ENCODE measurements around the gene DDI2.

Gene DDI2

GRCh38 chr1:15674386-15675159 lies 57.3 kb downstream of the DDI2 start:
- no peak overlapping the region for H3K27ac ChIP-seq
- TF ChIP-seq ZFX (IDR thresholded peaks at IDR 0.05), result no peak
- TF ChIP-seq, protein P1, sequence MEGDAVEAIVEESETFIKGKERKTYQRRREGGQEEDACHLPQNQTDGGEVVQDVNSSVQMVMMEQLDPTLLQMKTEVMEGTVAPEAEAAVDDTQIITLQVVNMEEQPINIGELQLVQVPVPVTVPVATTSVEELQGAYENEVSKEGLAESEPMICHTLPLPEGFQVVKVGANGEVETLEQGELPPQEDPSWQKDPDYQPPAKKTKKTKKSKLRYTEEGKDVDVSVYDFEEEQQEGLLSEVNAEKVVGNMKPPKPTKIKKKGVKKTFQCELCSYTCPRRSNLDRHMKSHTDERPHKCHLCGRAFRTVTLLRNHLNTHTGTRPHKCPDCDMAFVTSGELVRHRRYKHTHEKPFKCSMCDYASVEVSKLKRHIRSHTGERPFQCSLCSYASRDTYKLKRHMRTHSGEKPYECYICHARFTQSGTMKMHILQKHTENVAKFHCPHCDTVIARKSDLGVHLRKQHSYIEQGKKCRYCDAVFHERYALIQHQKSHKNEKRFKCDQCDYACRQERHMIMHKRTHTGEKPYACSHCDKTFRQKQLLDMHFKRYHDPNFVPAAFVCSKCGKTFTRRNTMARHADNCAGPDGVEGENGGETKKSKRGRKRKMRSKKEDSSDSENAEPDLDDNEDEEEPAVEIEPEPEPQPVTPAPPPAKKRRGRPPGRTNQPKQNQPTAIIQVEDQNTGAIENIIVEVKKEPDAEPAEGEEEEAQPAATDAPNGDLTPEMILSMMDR (conservative IDR thresholded peaks at IDR 0.05), result no peak

- no peak for TF ChIP-seq ZFX (IDR thresholded peaks at IDR 0.05)
- TF ChIP-seq, protein P1 (conservative IDR thresholded peaks at IDR 0.05), result no peak
- no peak overlapping the region for H3K27ac ChIP-seq
These were observed 58.8 kb downstream of the DDI2 start for GRCh38 chr1:15676010-15676409.

DNA sequence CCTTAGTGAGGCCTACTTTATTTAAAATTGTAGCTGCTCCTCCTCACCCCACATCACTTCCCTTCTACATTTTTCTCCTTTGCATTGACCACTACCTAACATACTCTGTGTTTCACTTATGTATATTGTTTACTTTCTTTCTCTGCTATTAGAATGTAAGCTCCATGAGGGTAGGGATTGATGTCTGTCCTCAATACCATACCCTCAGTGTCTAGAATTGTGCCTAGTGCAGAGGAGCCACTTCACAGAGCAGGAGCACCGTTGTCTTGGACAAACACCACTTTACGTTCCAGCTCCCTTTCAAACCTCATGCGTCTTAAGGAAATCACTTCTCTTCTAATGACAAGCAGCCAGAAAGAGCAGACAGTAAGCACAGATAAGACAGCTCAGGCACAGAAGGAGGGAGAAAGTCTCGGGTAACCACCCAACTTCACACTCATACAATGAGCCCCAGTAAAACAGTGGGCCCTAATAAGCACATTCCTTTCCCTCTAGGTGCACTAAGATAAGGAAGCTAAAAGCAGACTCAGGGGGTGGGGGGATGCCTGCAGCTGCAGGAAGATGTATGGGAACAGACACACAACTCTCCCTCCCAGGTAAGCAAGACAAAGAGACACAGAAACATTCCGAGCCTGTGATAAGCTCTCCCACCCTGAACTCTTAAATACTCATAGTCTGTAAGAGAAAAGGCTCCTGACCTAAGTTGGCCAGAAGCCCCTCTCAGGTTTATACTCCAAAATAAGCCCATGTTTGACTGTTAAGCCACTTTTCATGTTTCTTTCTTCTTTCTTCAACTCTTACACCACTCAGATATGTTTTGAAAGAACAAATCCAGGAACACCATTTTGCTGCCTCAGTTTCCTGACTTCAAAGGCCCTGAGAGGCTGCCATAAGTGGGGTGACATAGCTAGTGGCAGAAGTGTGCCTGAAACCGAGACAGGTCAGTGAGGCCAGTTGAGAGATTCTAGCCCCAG lies 59.7 kb downstream of the DDI2 start:
- H3K27ac ChIP-seq, result no peak overlapping the region
- no peak for TF ChIP-seq ZFX (IDR thresholded peaks at IDR 0.05)
- TF ChIP-seq, protein P1 (conservative IDR thresholded peaks at IDR 0.05), result no peak

DNA sequence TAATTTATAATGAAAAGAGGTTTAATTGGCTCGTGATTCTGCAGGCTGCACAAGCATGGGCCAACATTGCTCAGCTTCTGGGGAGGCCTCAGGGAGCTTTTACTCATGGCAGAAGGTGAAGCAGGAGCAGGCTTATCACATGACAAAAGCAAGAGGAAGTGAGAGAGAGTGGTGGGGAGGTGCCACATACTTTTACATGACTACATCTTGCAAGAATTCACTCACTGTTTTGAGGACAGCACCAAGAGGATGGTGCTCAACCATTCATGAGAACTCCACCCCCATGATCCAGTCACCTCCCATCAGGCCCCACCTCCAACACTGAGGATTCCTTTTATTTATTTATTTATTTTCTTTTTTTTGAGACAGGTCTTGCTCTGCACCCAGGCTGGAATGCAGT lies 61.3 kb downstream of the DDI2 start:
- no peak for TF ChIP-seq ZFX (IDR thresholded peaks at IDR 0.05)
- H3K27ac ChIP-seq, result no peak overlapping the region

GRCh38 chr1:15680131-15680530 lies 62.9 kb downstream of the DDI2 start:
- no peak for TF ChIP-seq ZFX (IDR thresholded peaks at IDR 0.05)
- TF ChIP-seq, protein P1 (conservative IDR thresholded peaks at IDR 0.05), result no peak

DNA sequence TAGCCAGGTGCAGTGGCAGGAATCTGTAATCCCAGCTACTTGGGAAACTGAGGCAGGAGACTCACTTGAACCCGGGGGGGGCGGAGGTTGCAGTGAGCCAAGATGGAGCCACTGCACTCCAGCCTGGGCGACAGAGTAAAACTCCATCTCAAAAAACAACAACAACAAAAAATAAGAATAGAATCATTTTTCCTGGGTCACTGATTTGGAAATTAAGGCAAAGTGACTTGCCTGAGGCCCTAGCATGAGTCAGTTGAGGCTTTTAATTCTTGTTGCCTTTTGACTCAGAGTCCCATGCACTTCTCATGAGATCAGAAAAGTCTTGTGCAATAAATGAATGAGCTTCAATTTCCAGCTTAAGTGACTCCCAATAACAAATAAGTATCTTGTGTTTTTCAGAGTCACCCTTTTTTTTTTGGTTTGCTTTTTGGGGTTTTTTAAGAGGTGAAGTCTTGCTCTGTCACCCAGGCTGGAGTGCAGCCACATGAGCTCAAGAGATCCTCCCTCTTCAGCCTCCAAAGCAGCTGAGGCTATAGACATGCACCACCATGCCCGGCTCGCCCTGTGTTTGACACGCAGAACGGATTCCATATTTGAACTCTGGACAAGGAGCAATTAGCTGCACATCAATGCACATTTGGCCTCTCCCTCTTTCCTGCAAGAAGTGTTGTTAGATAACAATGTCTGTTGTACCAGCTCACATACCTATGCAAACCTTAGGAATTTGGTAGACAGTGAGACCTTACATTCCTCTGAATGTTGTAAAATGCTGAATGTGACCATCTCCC lies 63.5 kb downstream of the DDI2 start:
- no peak for TF ChIP-seq ZFX (IDR thresholded peaks at IDR 0.05)
- TF ChIP-seq, protein P1 (conservative IDR thresholded peaks at IDR 0.05), result no peak
- no peak overlapping the region for H3K27ac ChIP-seq

More at GRCh38 chr1:15680131-15680530, 62.9 kb downstream of the DDI2 start:
- no peak overlapping the region for H3K27ac ChIP-seq

All from C4-2B (cell line).